ENCODE measurements around the gene CD6. TPM values are rescaled to one million over a fixed set of nuclear protein-coding genes. Genes with fewer than 3 reads are reported as not detected.

The CD6 gene
- total and polyA plus RNA-seq, 2 of the 8 experiments (the other 6 are each of a cell fraction or from before 2014, with no cell fraction given) = 0.03 TPM; not detected in 1

DNA sequence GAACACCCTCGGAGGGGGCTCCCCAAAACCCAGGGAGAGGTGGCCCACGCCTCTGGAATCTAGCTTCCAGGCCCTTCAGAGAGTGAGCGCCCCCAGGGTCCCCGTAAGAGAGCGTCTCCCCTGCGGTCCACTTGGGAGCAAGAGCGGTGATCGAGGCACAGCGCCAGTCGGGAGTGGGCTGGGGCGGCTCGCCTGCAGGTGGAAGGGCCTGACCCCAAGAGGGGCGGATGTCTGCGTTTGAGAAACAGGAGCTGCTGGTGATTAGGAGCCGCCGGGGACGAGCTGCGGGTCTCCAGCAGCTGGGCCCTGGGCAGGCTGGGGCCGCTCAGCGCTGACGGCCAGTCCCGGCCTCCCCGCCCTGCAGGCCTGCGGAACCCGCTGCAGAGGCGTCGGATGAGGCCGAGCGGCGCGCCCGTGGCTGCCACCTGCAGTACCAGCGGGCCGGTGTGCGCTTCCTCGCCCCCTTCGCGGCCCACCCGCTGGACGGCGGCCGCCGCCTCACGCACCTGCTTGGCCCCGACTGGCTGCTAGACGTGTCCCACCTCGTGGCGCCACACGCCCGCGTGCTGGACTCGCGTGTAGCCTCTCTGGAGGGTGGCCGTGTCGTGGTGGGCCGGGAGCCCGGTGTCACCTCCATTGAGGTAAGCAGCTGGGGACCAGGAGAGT, 37.2 kb upstream of the CD6 start (continued):
- no peak for TF ChIP-seq EP300 (IDR thresholded peaks at IDR 0.05; ENCODE audit: borderline replicate concordance in 1 of 2, low read depth in 2 of 2, low read length in 2 of 2)
- no peak for TF ChIP-seq PHF8 (conservative IDR thresholded peaks at IDR 0.05; ENCODE audit: low read depth, low read length)
- TF ChIP-seq TCF12 (IDR thresholded peaks at IDR 0.05; ENCODE audit: low read depth, low read length) = no peak
- TF ChIP-seq CTBP2 (IDR thresholded peaks at IDR 0.05; ENCODE audit: borderline replicate concordance, insufficient read depth, insufficient read length, low read length) = no peak
- TF ChIP-seq YY1 (IDR thresholded peaks at IDR 0.05; ENCODE audit: low read depth, low read length) = no peak
- no peak for TF ChIP-seq GTF2F1 (IDR thresholded peaks at IDR 0.05; ENCODE audit: borderline replicate concordance, low read depth, low read length)
- no peak for TF ChIP-seq JUN (IDR thresholded peaks at IDR 0.05; ENCODE audit: low read depth, low read length)

Measured in H1 (cell line).